Tibial nerve (tissue), 4 donors: ENCODE results near the gene SCN5A. TPM values are rescaled to one million over a fixed set of nuclear protein-coding genes. Genes with fewer than 3 reads are reported as not detected.

ENCODE experiments used
- DNase-seq, 2 donors: peaks; one replicate each; pipeline ENCODE4 v3.0.0-alpha.2; 2019; ENCODE audit warnings: low spot score in 2 of 2
- H3K27ac ChIP-seq, 4 donors: fragments of 200-600 bp; sonication (generic) in 3 of 4; one replicate each; pipeline ENCODE4 v1.5.1; 2017 to 2019; ENCODE audit warnings: mild to moderate bottlenecking in 1 of 4
- H3K27me3 ChIP-seq, 2 donors: fragments of 200-600 bp; sonication (generic) in 1 of 2; one replicate each; pipeline versions ENCODE4 v1.5.1 to v1.6.0; 2017 to 2019
- H3K36me3 ChIP-seq, 3 donors: fragments of 200-600 bp; sonication (generic); one replicate each; pipeline ENCODE4 v1.5.1; 2018 to 2019
- H3K4me1 ChIP-seq, 4 donors: fragments of 200-600 bp; sonication (generic) in 3 of 4; one replicate each; pipeline ENCODE4 v1.5.1; 2017 to 2019
- H3K4me3 ChIP-seq, 4 donors: fragments of 200-600 bp; sonication (generic) in 3 of 4; one replicate each; pipeline ENCODE4 v1.5.1; 2017 to 2019; ENCODE audit warnings: mild to moderate bottlenecking in 1 of 4, moderate library complexity in 1 of 4
- H3K9me3 ChIP-seq, 4 donors: fragments of 200-600 bp; sonication (generic) in 3 of 4; one replicate each; pipeline ENCODE4 v1.5.1; 2017 to 2019
- CTCF ChIP-seq, 5 experiments: fragments of 200-600 bp in 3 of 5; fragments of 450-650 bp in 2 of 5; sonication (generic) in 3 of 5; IDR thresholded peaks; one replicate each; pipeline ENCODE4 v1.5.1; 2016 to 2019; ENCODE audit warnings: antibody characterized with exemption in 5 of 5, mild to moderate bottlenecking in 3 of 5, moderate library complexity in 2 of 5
- EP300 ChIP-seq, 2 donors: sonication (generic); formaldehyde crosslinking; IDR thresholded peaks; one replicate each; pipeline ENCODE4 v1.6.1; 2017; ENCODE audit warnings: antibody characterized with exemption in 2 of 2, mild to moderate bottlenecking in 1 of 2
- POLR2A ChIP-seq, 2 donors: fragments of 450-650 bp; IDR thresholded peaks; one replicate each; pipeline ENCODE4 v1.6.1; 2017; ENCODE audit warnings: antibody characterized with exemption in 2 of 2, mild to moderate bottlenecking in 2 of 2, moderate library complexity in 2 of 2
- WGBS, 2 donors: methylation state at CpG; one replicate each; pipeline ENCODE4 v1.1.5; 2018; 5-methylcytosine and 5-hydroxymethylcytosine counted together
- total RNA-seq, 4 donors: library from RNA; depleted of rRNA; stranded (reverse); fragments of >200 nt; gene quantifications; one replicate each; pipeline ENCODE4 v1.1.0, GENCODE V29; 2016

SCN5A gene
- total RNA-seq, 4 donors from 2014 or later, result 0.44 to 2.7 (median 1.8) TPM

GRCh38 chr3:38580450-38581382 lies 68.8 kb downstream of the SCN5A start:
- peaks cover 0 to 24% (median 0%) of the 10 kb centered on the region in 3 donors for H3K36me3 ChIP-seq
- H3K27me3 ChIP-seq, result no peaks in the 10 kb centered on the region
- H3K27ac ChIP-seq, result no peak overlapping the region
- WGBS, 2 donors, result 88 to 94% methylated on average over 14 to 21 of the region's 21 CpGs
- peaks cover 0 to 5% (median 0%) of the 10 kb centered on the region in 4 donors for H3K4me1 ChIP-seq
- TF ChIP-seq POLR2A (IDR thresholded peaks at IDR 0.05), result no peak
- no peak for TF ChIP-seq EP300 (IDR thresholded peaks at IDR 0.05)
- TF ChIP-seq CTCF (IDR thresholded peaks at IDR 0.05), result no peak
- H3K9me3 ChIP-seq, result no peaks in the 10 kb centered on the region
- no peak for DNase-seq
- no peak overlapping the region for H3K4me3 ChIP-seq

- peaks cover 0 to 5% (median 0%) of the 10 kb centered on the region in 4 donors for H3K4me1 ChIP-seq
- no peaks in the 10 kb centered on the region for H3K27me3 ChIP-seq
- H3K36me3 ChIP-seq, result peaks cover 0 to 31% (median 0%) of the 10 kb centered on the region in 3 donors
- no peak overlapping the region for H3K27ac ChIP-seq
- 79 to 88% methylated on average over 14 of the region's 14 CpGs for WGBS, 2 donors
- H3K9me3 ChIP-seq, result no peaks in the 10 kb centered on the region
- no peak for DNase-seq
- no peak overlapping the region for H3K4me3 ChIP-seq
- TF ChIP-seq POLR2A (IDR thresholded peaks at IDR 0.05), result no peak
- no peak for TF ChIP-seq EP300 (IDR thresholded peaks at IDR 0.05)
- TF ChIP-seq CTCF (IDR thresholded peaks at IDR 0.05), result no peak
Observed at GRCh38 chr3:38579551-38580449, 69.7 kb downstream of the SCN5A start.

- no peak for DNase-seq
- 66 to 70% methylated on average over 10 to 12 of the region's 12 CpGs for WGBS, 2 donors
- no peak for TF ChIP-seq CTCF (IDR thresholded peaks at IDR 0.05)
- no peak for TF ChIP-seq EP300 (IDR thresholded peaks at IDR 0.05)
- no peak for TF ChIP-seq POLR2A (IDR thresholded peaks at IDR 0.05)
Observed at GRCh38 chr3:38579141-38579540, 70.3 kb downstream of the SCN5A start.

GRCh38 chr3:38578551-38578950 lies 70.9 kb downstream of the SCN5A start:
- no peak for TF ChIP-seq POLR2A (IDR thresholded peaks at IDR 0.05)
- TF ChIP-seq CTCF (IDR thresholded peaks at IDR 0.05), result no peak
- TF ChIP-seq EP300 (IDR thresholded peaks at IDR 0.05), result no peak
- Histone ChIP-seq H3K9me3 (peaks cover 0 to 4% (median 0%) of the 10 kb centered on the region in 4 donors), H3K27me3 (no peaks in the 10 kb centered on the region), H3K27ac (no peak overlapping the region), H3K4me3 (no peak overlapping the region), H3K36me3 (peaks cover 0 to 42% (median 0%) of the 10 kb centered on the region in 3 donors), H3K4me1 (peaks cover 0 to 5% (median 0%) of the 10 kb centered on the region in 4 donors)
- DNase-seq, result no peak
- WGBS, 2 donors, result 88 to 92% methylated on average over 9 of the region's 9 CpGs

More at GRCh38 chr3:38579141-38579540, 70.3 kb downstream of the SCN5A start:
- H3K27me3 ChIP-seq, result no peaks in the 10 kb centered on the region
- peaks cover 0 to 36% (median 0%) of the 10 kb centered on the region in 3 donors for H3K36me3 ChIP-seq
- H3K4me1 ChIP-seq, result peaks cover 0 to 5% (median 0%) of the 10 kb centered on the region in 4 donors
- H3K4me3 ChIP-seq, result no peak overlapping the region
- no peaks in the 10 kb centered on the region for H3K9me3 ChIP-seq
- H3K27ac ChIP-seq, result no peak overlapping the region
